COR-L47 (cell line): ENCODE results near the gene JUND.

Experiments
- DNase-seq: peaks from one replicate; lab custom pipeline; 2025; lab: John Stamatoyannopoulos, UW

Gene JUND

DNA sequence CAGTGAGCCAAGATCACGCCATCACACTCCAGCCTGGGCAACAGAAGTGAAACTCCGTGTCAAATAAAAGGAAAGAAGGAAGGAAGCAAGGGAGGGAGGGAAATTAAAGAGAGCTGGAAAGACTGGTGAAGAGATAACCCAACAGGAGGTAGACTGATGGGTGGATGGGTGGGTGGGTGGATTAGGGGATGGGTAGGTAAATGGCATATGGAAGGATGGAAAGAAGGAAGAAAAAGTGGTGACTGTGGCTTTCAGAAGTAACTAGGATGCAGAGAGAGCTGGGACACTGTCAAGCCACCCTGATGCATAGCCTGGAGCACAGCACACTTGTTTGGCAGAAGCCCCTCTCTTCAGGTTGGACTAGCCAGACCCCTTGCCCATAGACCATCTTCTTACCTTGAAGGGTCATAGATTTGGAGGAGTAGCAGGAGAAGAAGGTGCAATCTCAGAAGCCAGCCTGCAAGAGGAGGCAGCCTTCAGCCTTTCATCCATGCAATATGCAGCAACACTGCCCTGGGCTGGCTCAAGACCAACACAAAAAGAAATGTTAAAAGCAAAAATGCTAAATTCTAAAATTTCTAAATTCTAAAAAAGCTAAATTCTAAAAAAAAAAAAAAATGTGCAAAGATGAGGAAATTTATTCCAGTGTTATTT is 12.2 kb downstream of the JUND start:
- no peak for DNase-seq

GRCh38 chr19:18266771-18267686 is 14.4 kb downstream of the JUND start:
- no peak for DNase-seq

DNA sequence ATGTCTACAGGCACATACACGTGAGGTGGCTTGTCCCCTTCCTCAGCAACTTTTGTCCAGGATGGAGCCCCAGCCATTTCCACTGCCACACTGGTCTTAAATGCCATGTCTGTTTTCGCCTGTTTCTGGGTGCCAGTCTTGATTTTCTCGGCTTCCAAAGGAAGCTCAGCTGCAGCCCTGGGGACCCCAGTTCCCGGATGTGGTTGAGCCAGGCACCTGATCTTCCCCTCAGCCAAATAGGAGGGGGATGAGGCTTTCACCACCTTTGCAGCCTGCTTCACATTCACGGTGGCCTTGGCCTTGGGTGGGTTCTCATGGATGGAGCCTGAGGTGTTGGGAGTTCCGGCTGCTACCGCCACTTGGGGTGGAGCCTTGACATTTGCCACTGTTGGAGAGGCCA is 15.8 kb downstream of the JUND start:
- DNase-seq: no peak

DNA sequence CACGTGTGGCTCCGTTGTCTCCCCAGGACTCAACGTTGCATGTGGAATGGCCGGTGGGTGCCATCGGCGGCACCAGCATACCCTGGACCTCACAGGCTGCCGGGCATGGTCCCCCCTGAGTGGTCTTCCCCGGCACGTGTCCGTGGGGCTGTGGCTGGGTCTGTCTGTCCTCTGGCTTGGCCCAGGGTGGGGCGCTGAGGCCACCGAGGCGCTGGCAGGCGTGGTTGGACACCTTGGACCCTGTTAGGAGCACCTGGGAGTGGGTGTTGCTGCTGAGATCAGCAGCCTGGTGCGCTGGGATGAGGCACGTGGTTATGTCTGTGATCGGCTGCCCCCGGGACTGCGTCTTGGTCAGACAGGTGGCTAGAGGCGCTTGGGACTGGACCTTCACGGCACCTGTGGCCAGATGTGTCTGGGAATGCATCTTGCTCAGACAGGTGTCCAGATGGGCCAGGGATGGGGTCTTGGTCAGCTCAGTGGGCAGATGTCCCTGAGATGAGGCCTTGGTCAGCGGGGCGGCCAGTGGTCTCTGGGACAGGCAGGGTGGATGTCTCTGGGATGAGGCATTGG is 16.4 kb downstream of the JUND start:
- DNase-seq: no peak

DNA sequence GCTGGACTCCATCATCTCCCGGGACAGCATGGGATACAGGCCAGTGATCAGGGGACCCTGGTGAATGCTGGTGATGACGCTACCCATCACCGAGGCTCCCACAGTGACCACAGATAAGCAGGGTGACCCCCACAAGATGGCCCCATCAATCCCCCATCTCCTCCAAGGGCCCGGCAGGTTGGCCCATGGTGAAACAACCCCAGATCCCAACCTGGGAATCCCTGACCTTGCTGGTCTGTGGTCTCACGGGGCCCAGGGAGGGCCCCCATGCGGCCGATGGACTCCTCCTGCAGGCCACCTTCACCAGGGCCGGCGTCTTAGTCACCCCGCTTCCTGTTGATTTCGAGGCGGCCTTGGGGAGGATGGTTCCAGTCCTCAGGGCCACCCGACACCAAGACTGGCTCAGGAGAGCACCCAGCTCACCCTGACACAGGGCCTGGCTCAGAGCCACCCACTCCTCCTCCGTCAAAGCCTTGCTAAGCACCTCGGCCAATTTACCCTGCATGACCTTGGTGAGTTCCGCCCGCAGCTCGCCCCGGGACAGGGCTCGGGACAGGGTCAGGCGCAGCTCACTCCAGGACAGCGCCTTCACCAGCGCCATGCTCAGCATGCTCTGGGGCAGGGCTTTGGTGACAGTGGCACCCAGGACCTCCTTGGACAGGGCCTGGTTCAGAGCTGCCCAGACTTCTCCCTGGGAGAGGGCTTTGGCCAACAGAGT is 17.1 kb downstream of the JUND start:
- no peak for DNase-seq

GRCh38 chr19:18263324-18264136 is 17.9 kb downstream of the JUND start:
- no peak for DNase-seq

- no peak for DNase-seq
Observed at GRCh38 chr19:18262917-18263316, 18.5 kb downstream of the JUND start.

DNA sequence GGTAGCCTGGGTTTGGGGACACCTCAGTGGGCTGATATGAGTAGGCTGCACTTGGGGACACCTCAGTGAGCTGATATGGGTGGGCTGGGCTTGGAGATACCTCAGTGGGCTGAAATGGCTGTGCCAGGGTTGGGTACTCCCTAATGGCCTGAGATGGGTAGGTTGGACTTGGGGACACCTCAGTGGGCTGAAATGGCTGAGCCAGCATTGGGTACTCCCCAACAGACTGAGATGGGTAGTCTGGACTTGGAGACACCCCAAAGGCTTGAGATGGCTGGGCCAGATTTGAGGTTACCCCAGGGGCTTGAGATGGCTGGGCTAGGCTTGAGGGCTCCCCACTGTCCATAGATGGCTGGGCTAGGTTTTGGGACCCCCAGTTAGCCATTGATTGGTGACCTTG is 19.3 kb downstream of the JUND start:
- DNase-seq: no peak

- DNase-seq: no peak
Observed at GRCh38 chr19:18261474-18261873, 19.9 kb downstream of the JUND start.

DNA sequence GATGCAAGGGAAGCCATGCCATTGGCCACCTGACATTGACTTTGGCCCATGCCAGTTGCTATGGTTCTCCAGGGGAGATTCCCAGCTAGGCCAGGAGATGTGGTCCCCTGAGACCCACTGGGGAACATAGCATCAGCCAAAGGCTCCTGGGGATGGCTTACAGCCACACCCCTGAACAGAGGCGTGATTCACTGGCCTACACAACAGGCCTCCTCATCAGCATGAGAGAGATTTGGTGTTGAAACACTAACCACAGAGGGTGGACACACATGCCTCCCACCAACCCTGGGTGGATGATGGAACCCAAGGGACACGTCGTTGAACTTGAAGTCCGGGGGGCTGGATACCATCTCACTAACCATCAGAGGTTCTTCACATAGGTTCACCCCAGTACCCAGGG is 21.5 kb downstream of the JUND start:
- no peak for DNase-seq

- no peak for DNase-seq
Observed at GRCh38 chr19:18257503-18258470, 23.6 kb downstream of the JUND start.

DNA sequence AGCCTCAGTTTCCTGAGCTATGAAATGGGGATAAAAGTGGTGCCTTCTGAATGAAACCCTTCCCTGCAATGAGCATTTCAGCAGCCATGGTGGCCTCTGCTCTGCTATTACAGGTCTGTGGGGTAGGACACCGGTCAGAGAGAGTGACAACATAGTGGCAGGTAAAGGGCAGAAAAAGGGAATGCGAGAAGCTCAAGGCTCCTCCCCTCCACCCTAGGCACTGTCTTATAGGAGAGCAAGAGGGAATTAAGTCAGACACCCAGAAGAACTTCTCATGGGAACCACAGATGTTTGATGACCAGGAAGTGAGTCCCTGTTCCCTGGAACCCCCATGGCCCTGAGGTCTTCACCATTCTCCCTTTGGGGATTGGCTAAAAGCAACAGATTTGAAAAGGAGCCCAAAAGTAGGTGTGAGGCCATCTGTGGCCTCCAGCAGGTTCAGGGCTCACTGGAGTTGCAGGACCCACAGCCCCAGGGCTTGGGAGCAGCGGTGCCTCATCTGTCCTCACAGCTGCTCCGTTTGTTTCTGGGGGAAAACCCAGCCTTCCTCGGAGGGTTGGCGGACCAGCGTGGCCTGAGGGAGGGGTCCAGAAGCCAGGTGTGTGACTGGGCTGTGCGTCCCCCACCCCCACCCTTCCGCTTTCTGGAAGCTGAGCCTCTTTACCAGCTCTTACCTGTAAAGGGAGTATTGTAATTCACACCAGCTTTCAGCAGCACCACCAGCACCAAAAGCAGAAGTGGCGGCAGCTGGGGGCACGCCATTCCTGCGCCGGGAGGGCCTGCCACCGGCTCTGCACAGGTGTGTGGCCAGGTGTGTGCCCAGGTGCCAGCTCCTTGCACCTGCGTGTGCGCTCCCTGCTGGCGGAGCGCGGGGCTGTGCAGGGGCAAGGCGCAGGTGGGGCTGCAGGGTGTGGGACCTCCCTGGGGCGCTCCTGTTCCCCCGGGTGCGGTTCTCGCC is 26.6 kb downstream of the JUND start:
- peak; percentile 36 for DNase-seq

GRCh38 chr19:18253716-18254115 is 27.7 kb downstream of the JUND start:
- no peak for DNase-seq

- DNase-seq: no peak
Observed at GRCh38 chr19:18253130-18253529, 28.3 kb downstream of the JUND start.

GRCh38 chr19:18252370-18252717 is 29.1 kb downstream of the JUND start:
- no peak for DNase-seq

- peak; percentile 55 for DNase-seq
Observed at GRCh38 chr19:18251587-18252369, 29.6 kb downstream of the JUND start.

DNA sequence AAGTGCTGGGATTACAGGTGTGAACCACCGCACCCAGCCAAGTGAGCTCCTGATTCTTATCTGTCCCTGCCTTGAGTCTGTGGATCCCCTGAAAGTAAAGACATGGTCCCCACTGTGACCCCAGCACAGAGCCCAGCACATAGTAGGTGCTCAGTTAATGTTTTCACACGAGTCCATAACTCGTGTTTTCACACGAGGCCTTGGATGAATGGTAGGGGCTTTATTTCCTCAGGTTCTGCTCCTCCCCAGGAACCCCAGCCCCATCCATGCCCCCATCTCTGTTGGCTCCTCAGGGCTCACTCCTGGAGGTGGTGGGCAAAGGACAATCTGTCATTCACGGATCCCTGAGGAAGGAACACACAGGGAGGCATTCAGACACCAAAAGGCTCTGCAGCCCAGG is 31.6 kb downstream of the JUND start:
- DNase-seq: no peak

DNA sequence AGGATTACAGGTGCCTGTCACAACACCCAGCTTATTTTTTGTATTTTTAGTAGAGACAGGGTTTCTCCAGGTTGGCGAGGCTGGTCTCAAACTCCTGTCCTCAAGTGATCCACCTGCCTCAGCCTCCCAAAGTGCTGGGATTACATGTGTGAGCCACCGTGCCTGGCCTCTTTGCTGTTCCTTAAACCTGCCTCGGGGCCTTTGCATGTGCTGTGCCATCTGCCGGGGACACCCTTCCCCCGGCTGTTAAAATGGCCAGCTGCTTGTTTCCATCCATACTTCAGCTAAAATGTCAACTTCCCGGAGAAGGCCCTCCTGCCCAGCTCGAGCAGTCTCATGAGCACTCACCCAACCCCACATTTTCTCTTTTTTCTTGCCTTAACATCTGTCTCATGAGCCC is 36.1 kb downstream of the JUND start:
- no peak for DNase-seq

DNA sequence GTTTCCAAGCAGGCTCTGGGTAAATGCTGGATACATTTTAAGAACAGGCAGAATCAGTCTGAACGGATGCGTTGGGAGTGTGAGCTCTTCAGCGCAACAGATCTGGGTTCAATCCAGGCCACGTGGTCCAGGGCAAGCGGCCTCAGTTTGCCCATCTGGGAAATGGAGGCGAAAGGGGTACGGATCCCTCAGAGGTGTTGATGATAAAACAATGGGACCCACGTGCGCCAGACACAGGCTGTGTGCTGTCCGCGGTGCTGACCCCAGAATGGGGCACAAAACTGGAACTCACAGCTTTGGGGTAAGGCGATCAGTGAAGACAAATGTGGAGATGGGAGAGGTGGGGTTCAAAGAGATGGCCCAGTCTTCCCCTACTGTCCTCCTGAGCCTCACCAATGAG is 42.1 kb downstream of the JUND start:
- no peak for DNase-seq
